ENCODE data around the gene ZNF587. TPM values are rescaled to one million over a fixed set of nuclear protein-coding genes. Genes with fewer than 3 reads are reported as not detected.
"Not testable (repeated sequence)": the region's sequence is repeated elsewhere in the genome, so short reads cannot be mapped to it uniquely, and the experiment has no call there.

Gene ZNF587
- total RNA-seq, 1 experiment from 2014 or later = 70.5 TPM

GRCh38 chr19:57830071-57830602 lies 19.5 kb upstream of the ZNF587 start, which contains the start of gene ZNF587B:
TSS of gene ZNF587B (plus strand) at chr19:57830299. CDS start at chr19:57830529, 230 bp downstream.
- peak; percentile 47 to 60 for TF ChIP-seq CTCF (IDR thresholded peaks at IDR 0.05; ENCODE audit: insufficient read depth in 1 of 2, low read depth in 1 of 2, low read length in 1 of 2, severe bottlenecking in 1 of 2, unreplicated experiment in 1 of 2)
- Histone ChIP-seq H3K36me3 (ENCODE audit: control insufficient read depth, insufficient read depth, low read length) (no peaks in the 10 kb centered on the region), H3K4me3 (ENCODE audit: low read depth, low read length) (0 out of 2 replicates have a peak within 1 kb of the TSS, but pooled peaks have one; percentile 2), H3K27me3 (replicated peaks; ENCODE audit: control insufficient read depth, insufficient read depth, low read length) (no peaks in the 10 kb centered on the region), H3K9me3 (no peaks in the 10 kb centered on the region), H3K4me1 (peaks cover 40% of the 10 kb centered on the region)
- Mint-ChIP-seq H3K36me3 (ENCODE audit: insufficient read depth, unreplicated experiment) (peaks cover 72% of the 10 kb centered on the region), H3K27me3 (ENCODE audit: insufficient read depth, unreplicated experiment) (no peaks in the 10 kb centered on the region), H3K4me1 (ENCODE audit: low read depth, unreplicated experiment) (peaks cover 36% of the 10 kb centered on the region), H3K9me3 (ENCODE audit: unreplicated experiment) (no peaks in the 10 kb centered on the region), H3K4me3 (ENCODE audit: unreplicated experiment) (peak within 1 kb of the TSS; percentile 34), H3K27ac (ENCODE audit: unreplicated experiment) (peak within 1 kb of the TSS; percentile 77)
- CTCF ChIA-PET = interaction anchor here (1.1 to 1.2 kb wide), 2 partner anchors 11 kb away, joined by 4 to 5 read pairs; no protein-coding TSS in a partner anchor
- POLR2A ChIA-PET = no interaction called here
- BruUV-seq (replicated peaks) = no TSS peak
- intact Hi-C loops (cut with micrococcal nuclease; ENCODE audit: unreplicated experiment) = no loop called here
- DNase-seq = peak; percentile 79 to 81

GRCh38 chr19:57836991-57837390 lies 12.7 kb upstream of the ZNF587 start:
- Mint-ChIP-seq H3K4me1 (ENCODE audit: low read depth, unreplicated experiment) (peaks cover 18% of the 10 kb centered on the region), H3K36me3 (ENCODE audit: insufficient read depth, unreplicated experiment) (peaks cover 65% of the 10 kb centered on the region)
- DNase-seq; H3K9me3 ChIP-seq; H3K9me3 Mint-ChIP-seq (ENCODE audit: unreplicated experiment); H3K36me3 ChIP-seq (ENCODE audit: control insufficient read depth, insufficient read depth, low read length); H3K27me3 ChIP-seq (replicated peaks; ENCODE audit: control insufficient read depth, insufficient read depth, low read length); H3K27me3 Mint-ChIP-seq (ENCODE audit: insufficient read depth, unreplicated experiment); H3K27ac Mint-ChIP-seq (ENCODE audit: unreplicated experiment); CTCF ChIA-PET; BruUV-seq (replicated peaks); H3K4me3 ChIP-seq (ENCODE audit: low read depth, low read length); H3K4me3 Mint-ChIP-seq (ENCODE audit: unreplicated experiment); POLR2A ChIA-PET; intact Hi-C loops (cut with micrococcal nuclease; ENCODE audit: unreplicated experiment): not testable (repeated sequence)
- peaks cover 10% of the 10 kb centered on the region; the same call in 1 of the 2 replicates for H3K4me1 ChIP-seq

GRCh38 chr19:57838622-57839191 lies 11.0 kb upstream of the ZNF587 start:
- H3K27me3 ChIP-seq (replicated peaks; ENCODE audit: control insufficient read depth, insufficient read depth, low read length); CTCF ChIA-PET; H3K27me3 Mint-ChIP-seq (ENCODE audit: insufficient read depth, unreplicated experiment); H3K4me3 Mint-ChIP-seq (ENCODE audit: unreplicated experiment); DNase-seq; H3K4me3 ChIP-seq (ENCODE audit: low read depth, low read length); H3K36me3 ChIP-seq (ENCODE audit: control insufficient read depth, insufficient read depth, low read length); H3K9me3 Mint-ChIP-seq (ENCODE audit: unreplicated experiment); H3K9me3 ChIP-seq; intact Hi-C loops (cut with micrococcal nuclease; ENCODE audit: unreplicated experiment); BruUV-seq (replicated peaks): not testable (repeated sequence)
- Mint-ChIP-seq H3K4me1 (ENCODE audit: low read depth, unreplicated experiment) (peaks cover 22% of the 10 kb centered on the region), H3K36me3 (ENCODE audit: insufficient read depth, unreplicated experiment) (peaks cover 73% of the 10 kb centered on the region), H3K27ac (ENCODE audit: unreplicated experiment) (peak overlapping the region; percentile 46)
- H3K4me1 ChIP-seq = peaks cover 12% of the 10 kb centered on the region; the same call in 1 of the 2 replicates
- POLR2A ChIA-PET = interaction anchor here (0.6 kb wide), 1 partner anchor 32 kb away, joined by 3 read pairs; no protein-coding TSS in a partner anchor
